ENCODE results near the gene GPC5.

DNA sequence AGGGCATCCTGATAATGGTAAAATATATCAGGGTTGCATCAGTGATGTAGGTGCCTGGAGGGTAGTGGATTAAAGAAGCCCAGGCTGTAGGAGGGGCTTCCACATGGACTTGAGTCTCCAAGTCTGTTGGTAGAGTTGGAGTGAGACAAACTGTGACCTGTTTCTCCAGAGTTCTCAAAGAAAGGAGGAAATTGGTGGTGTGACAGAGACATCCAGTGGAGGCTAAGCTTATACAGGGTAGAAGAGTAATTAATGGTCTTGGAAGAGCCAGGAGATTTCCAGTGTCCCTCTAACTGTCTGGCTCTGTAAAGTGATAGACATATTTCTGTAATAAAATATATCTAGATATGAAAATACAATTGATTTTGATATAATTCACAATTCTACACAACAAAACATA is 61.1 kb downstream of the GPC5 start:
- no peak for TF ChIP-seq CTCF (IDR thresholded peaks at IDR 0.05; ENCODE audit: low read depth, low read length, missing input control)
- TF ChIP-seq GABPA (IDR thresholded peaks at IDR 0.05 in 1 of 2, conservative IDR thresholded peaks at IDR 0.05 in 1 of 2), result no peak
- no peak for TF ChIP-seq YY1 (IDR thresholded peaks at IDR 0.05)
- TF ChIP-seq MAX (IDR thresholded peaks at IDR 0.05), result no peak
- TF ChIP-seq SP1 (IDR thresholded peaks at IDR 0.05), result no peak
- no peak for TF ChIP-seq ATF3 (IDR thresholded peaks at IDR 0.05)
